ENCODE results near the gene ACHE. TPM values are rescaled to one million over a fixed set of nuclear protein-coding genes. Genes with fewer than 3 reads are reported as not detected.
"Not testable (repeated sequence)": the region's sequence is repeated elsewhere in the genome, so short reads cannot be mapped to it uniquely, and the experiment has no call there.

ACHE gene
- total RNA-seq, 1 experiment from 2014 or later, result 7.0 TPM

DNA sequence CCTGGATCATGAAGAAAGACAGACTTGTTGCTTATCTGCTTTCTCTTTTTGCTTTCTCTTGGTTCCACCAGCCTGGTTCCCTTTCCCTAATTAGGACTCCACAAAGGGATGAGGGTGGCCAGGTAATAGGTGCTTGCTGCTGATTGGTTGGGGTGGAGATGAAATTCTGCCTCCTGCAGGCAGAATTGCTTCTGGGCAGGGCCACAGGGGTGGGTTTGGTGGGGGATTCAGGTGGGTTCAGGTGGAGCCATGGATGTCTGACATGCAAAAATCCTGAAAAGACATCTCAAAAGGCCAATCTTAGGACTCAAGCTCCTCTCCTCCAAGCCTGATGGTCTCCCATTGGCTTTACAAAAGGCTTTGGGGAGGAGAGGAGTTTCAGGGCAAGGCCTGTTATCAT lies 25.4 kb upstream of the ACHE start:
- Histone ChIP-seq H3K9me3 (ENCODE audit: control insufficient read depth, low read depth, low read length) (no peaks in the 10 kb centered on the region), H3T11ph (ENCODE audit: low read length) (no peak overlapping the region), H2BK120ac (ENCODE audit: low read depth, low read length, poor library complexity, severe bottlenecking) (no peak overlapping the region), H3K79me1 (ENCODE audit: insufficient read depth, low read depth, low read length, poor library complexity, severe bottlenecking) (no peaks in the 10 kb centered on the region), H2BK15ac (ENCODE audit: low read depth, low read length) (no peak overlapping the region), H3K4me2 (ENCODE audit: insufficient read depth, insufficient read length, low read length) (no peak overlapping the region), H2AFZ (ENCODE audit: low read length) (no peak overlapping the region), H4K20me1 (ENCODE audit: control insufficient read depth, insufficient read depth, insufficient read length) (no peaks in the 10 kb centered on the region), H3K23ac (ENCODE audit: insufficient read length, low read depth, low read length) (no peak overlapping the region), H3K23me2 (ENCODE audit: insufficient read length, low read depth, low read length, poor library complexity, severe bottlenecking) (no peaks in the 10 kb centered on the region), H3K56ac (ENCODE audit: insufficient read length, low read depth, low read length) (no peak overlapping the region), H4K8ac (replicated peaks; ENCODE audit: insufficient read length, low read depth, low read length) (no peak overlapping the region), H3K14ac (ENCODE audit: insufficient read depth, low read length) (no peak overlapping the region), H2AK5ac (ENCODE audit: insufficient read length, low read length) (no peak overlapping the region), H4K91ac (ENCODE audit: insufficient read length, low read depth, low read length) (no peak overlapping the region), H2BK5ac (ENCODE audit: insufficient read length, low read length) (no peak overlapping the region), H2BK12ac (ENCODE audit: insufficient read length, low read depth, low read length) (no peak overlapping the region), H3K18ac (ENCODE audit: insufficient read length, low read depth, low read length) (no peak overlapping the region), H4K5ac (ENCODE audit: insufficient read length, low read depth, low read length) (no peak overlapping the region), H3K27ac (ENCODE audit: insufficient read length, low read depth, low read length) (no peak overlapping the region), H3K27me3 (ENCODE audit: insufficient read depth, low read length) (no peaks in the 10 kb centered on the region), H3K4me1 (ENCODE audit: insufficient read depth, low read length) (peaks cover 2% of the 10 kb centered on the region), H3K4ac (ENCODE audit: low read depth, low read length) (no peak overlapping the region), H3K79me2 (ENCODE audit: insufficient read depth, low read length) (no peaks in the 10 kb centered on the region), H2BK20ac (ENCODE audit: low read depth, low read length, poor library complexity, severe bottlenecking) (no peak overlapping the region), H3K9ac (ENCODE audit: extremely low read depth, insufficient read length, low read length) (no peak overlapping the region)
- Mint-ChIP-seq H3K4me1 (peaks cover 38 to 45% of the 10 kb centered on the region in 2 experiments), H3K4me3 (no peak overlapping the region), H3K9me3 (peaks cover 5 to 7% of the 10 kb centered on the region in 2 experiments; a peak in 4 of 5 replicates), H3K27ac (no peak overlapping the region), H3K27me3 (ENCODE audit: low read depth) (peaks cover 2% of the 10 kb centered on the region), H3K36me3 (ENCODE audit: insufficient read depth in 1 of 3, low read depth in 3 of 3) (peaks cover 0 to 5% (median 0%) of the 10 kb centered on the region in 3 experiments; a peak in 4 of 7 replicates)
- DNase-seq, result peak; percentile 61
- TF ChIP-seq, protein P1, sequence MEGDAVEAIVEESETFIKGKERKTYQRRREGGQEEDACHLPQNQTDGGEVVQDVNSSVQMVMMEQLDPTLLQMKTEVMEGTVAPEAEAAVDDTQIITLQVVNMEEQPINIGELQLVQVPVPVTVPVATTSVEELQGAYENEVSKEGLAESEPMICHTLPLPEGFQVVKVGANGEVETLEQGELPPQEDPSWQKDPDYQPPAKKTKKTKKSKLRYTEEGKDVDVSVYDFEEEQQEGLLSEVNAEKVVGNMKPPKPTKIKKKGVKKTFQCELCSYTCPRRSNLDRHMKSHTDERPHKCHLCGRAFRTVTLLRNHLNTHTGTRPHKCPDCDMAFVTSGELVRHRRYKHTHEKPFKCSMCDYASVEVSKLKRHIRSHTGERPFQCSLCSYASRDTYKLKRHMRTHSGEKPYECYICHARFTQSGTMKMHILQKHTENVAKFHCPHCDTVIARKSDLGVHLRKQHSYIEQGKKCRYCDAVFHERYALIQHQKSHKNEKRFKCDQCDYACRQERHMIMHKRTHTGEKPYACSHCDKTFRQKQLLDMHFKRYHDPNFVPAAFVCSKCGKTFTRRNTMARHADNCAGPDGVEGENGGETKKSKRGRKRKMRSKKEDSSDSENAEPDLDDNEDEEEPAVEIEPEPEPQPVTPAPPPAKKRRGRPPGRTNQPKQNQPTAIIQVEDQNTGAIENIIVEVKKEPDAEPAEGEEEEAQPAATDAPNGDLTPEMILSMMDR (conservative IDR thresholded peaks at IDR 0.05), result peak; percentile 30; the same call in 2 of the 3 replicates

DNA sequence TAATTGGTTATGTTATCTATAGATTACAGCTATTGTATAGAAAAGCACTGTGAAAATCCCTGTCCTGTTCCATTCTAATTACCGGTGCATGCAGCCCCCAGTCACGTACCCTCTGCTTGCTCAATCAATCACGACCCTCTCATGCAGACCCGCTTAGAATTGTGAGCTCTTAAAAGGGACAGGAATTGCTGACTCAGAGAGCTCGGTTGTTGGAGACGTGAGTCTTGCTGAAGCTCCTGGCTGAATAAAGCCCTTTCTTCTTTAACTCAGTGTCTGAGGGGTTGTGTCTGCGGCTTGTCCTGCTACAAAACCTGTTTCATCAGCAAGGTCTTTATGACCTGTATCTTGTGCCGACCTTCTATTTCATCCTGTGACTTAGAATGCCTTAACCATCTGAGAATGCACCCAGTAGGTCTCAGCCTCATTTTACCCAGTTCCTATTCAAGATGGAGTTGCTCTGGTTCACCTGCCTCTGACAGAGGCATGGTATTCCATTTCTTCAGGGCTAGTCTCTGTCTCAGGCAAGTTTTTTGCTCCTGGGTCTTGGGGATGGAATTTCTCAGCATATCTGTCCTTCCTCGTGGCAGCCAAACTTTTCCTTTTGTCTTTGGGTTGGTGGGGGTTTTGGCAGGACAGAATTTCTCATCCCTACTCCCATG lies 24.2 kb upstream of the ACHE start:
- not testable (repeated sequence) for H3K23ac ChIP-seq (ENCODE audit: insufficient read length, low read depth, low read length); H4K8ac ChIP-seq (replicated peaks; ENCODE audit: insufficient read length, low read depth, low read length); DNase-seq; H3K4me1 ChIP-seq (ENCODE audit: insufficient read depth, low read length); H4K5ac ChIP-seq (ENCODE audit: insufficient read length, low read depth, low read length); H2AFZ ChIP-seq (ENCODE audit: low read length); H3K27me3 ChIP-seq (ENCODE audit: insufficient read depth, low read length); H3K27ac ChIP-seq (ENCODE audit: insufficient read length, low read depth, low read length); H2BK15ac ChIP-seq (ENCODE audit: low read depth, low read length); H2BK20ac ChIP-seq (ENCODE audit: low read depth, low read length, poor library complexity, severe bottlenecking); H3K18ac ChIP-seq (ENCODE audit: insufficient read length, low read depth, low read length); H2BK12ac ChIP-seq (ENCODE audit: insufficient read length, low read depth, low read length); H3K14ac ChIP-seq (ENCODE audit: insufficient read depth, low read length); H3T11ph ChIP-seq (ENCODE audit: low read length); H3K27me3 Mint-ChIP-seq (ENCODE audit: low read depth); H3K4ac ChIP-seq (ENCODE audit: low read depth, low read length); H2BK120ac ChIP-seq (ENCODE audit: low read depth, low read length, poor library complexity, severe bottlenecking); H3K79me1 ChIP-seq (ENCODE audit: insufficient read depth, low read depth, low read length, poor library complexity, severe bottlenecking); H3K36me3 Mint-ChIP-seq (ENCODE audit: insufficient read depth in 1 of 3, low read depth in 3 of 3); H3K4me3 Mint-ChIP-seq; H3K23me2 ChIP-seq (ENCODE audit: insufficient read length, low read depth, low read length, poor library complexity, severe bottlenecking); H3K79me2 ChIP-seq (ENCODE audit: insufficient read depth, low read length); H3K9me3 Mint-ChIP-seq; H2BK5ac ChIP-seq (ENCODE audit: insufficient read length, low read length); H3K4me2 ChIP-seq (ENCODE audit: insufficient read depth, insufficient read length, low read length); H3K56ac ChIP-seq (ENCODE audit: insufficient read length, low read depth, low read length); H4K91ac ChIP-seq (ENCODE audit: insufficient read length, low read depth, low read length); H3K9ac ChIP-seq (ENCODE audit: extremely low read depth, insufficient read length, low read length); H3K9me3 ChIP-seq (ENCODE audit: control insufficient read depth, low read depth, low read length); H4K20me1 ChIP-seq (ENCODE audit: control insufficient read depth, insufficient read depth, insufficient read length); H2AK5ac ChIP-seq (ENCODE audit: insufficient read length, low read length)
- Mint-ChIP-seq H3K27ac (peak overlapping the region in 1 of 3 experiments; percentile 17; a peak in 1 of 7 replicates), H3K4me1 (peaks cover 38 to 45% of the 10 kb centered on the region in 2 experiments)
- WGBS (ENCODE audit: extremely low coverage, insufficient read length, low lambda C conversion rate), result no CpG with 5 or more reads among the region's 9 CpGs

Measured in H9 (cell line).